Measurements from ENCODE around the gene TMPRSS2.
"Not testable (repeated sequence)": the region's sequence is repeated elsewhere in the genome, so short reads cannot be mapped to it uniquely, and the experiment has no call there.

TMPRSS2 gene

GRCh38 chr21:41425954-41426675, 81.8 kb downstream of the TMPRSS2 start, which contains the start of gene MX1:
Gene MX1 (plus strand): TSS chr21:41426239. CDS start chr21:41432071, 5,832 bp downstream.
- DNase-seq (ENCODE audit: low read depth): peak; percentile 73

DNA sequence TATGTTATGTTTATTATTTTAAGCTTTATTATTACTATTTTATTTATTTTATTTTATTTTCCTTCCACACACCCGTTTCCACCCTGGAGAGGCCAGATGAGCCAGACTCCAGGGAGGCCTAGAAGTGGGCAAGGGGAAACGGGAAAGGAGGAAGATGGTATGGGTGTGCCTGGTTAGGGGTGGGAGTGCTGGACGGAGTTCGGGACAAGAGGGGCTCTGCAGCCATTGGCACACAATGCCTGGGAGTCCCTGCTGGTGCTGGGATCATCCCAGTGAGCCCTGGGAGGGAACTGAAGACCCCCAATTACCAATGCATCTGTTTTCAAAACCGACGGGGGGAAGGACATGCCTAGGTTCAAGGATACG, 82.4 kb downstream of the TMPRSS2 start:
- no peak for DNase-seq (ENCODE audit: low read depth)

GRCh38 chr21:41423305-41423636, 84.7 kb downstream of the TMPRSS2 start:
- not testable (repeated sequence) for DNase-seq (ENCODE audit: low read depth)

- no peak for DNase-seq (ENCODE audit: low read depth)
These were observed 85.2 kb downstream of the TMPRSS2 start for GRCh38 chr21:41422546-41423304.

- DNase-seq (ENCODE audit: low read depth): not testable (repeated sequence)
These were observed 87.0 kb downstream of the TMPRSS2 start for GRCh38 chr21:41420998-41421397.

DNA sequence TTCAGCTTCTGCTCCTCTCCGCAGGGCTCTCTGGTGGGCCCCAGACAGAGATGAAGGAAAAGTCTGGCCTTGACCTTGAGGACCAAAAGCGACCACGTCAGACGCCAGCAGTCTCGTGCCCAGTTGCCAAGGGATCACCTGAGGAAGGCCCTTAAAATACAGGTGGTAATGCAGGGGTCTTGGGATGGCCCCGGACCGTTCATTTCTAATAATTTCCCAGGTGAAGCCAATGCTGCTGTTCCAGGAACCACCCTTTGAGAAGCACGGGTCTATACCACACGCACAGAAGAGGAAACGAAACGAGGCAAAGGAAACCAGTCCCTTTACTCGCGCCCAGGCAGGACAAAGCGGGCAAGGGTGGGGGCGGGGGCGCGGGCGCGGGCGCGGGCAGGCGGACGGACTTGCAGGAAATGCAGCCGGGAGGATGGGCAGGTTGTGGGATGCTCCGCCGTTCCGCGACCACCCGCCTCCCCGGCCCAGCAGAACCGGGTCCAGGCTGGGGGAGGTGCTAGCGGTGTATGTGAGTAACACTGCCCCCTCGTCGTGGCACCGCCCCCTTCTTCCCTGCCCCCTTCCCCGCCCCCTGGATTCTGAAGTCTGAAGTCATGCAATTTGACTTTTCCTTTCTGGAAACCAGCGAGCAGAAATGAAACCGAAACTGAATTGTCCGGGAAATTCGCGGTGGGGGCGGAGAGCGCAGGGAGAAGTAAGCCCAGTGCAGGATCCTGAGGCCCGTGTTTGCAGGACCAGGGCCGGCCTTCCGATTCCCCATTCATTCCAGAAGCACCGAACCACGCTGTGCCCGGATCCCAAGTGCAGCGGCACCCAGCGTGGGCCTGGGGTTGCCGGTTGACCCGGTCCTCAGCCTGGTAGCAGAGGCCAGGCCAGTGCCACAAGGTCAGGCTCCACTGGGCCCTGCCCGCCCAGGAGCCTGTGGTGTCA, 87.8 kb downstream of the TMPRSS2 start:
- DNase-seq (ENCODE audit: low read depth): peak; percentile 32

- no peak for DNase-seq (ENCODE audit: low read depth)
These were observed 88.8 kb downstream of the TMPRSS2 start for GRCh38 chr21:41418956-41419680.

DNA sequence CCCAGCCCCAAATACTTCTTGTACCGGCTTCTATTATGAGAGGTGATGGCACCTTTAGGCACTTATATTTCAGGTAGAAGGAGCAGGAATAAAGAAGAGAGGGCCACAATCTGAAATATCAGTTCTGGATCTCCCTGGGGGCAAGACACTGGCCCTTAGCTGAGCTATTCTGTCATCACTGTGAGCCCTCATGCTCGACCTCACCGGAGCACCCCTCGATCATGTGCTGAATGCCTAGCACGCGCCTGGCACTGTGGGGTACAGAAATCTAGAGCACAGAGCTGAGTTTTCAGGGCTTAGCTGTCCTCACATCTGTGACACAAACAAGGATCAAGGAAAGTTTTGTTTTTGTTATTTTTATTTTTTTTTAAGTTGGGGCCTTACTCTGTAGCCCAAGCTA, 89.6 kb downstream of the TMPRSS2 start:
- DNase-seq (ENCODE audit: low read depth): no peak

GRCh38 chr21:41417505-41417904, 90.5 kb downstream of the TMPRSS2 start:
- DNase-seq (ENCODE audit: low read depth): not testable (repeated sequence)
